SK-N-SH treated with all-trans-retinoic acid at 6 μM for 48 hours (cell line): ENCODE measurements around the gene MYCBP2.

Source experiments
- ATAC-seq: fragments of 200-7000 bp; cut with Tn5 transposase; 3 replicates; pipeline ENCODE4 v1.9.1; 2020; ENCODE audit warnings: mild to moderate bottlenecking, moderate library complexity
- ARNTL ChIP-seq: fragments of 450-650 bp; formaldehyde crosslinking; IDR thresholded peaks from 2 replicates; pipeline ENCODE4 v1.5.0; 2020; ENCODE audit warnings: low read depth, mild to moderate bottlenecking, moderate library complexity, borderline replicate concordance
- BACH2 ChIP-seq: fragments of 250-450 bp; sonication (Bioruptor Pico); IDR thresholded peaks from 2 replicates; pipeline ENCODE4 v1.9.0; 2021; ENCODE audit warnings: mild to moderate bottlenecking, borderline replicate concordance
- CSDC2 ChIP-seq: fragments of 250-450 bp; sonication (Bioruptor Pico); IDR thresholded peaks from 2 replicates; pipeline ENCODE4 v1.5.0; 2020; ENCODE audit warnings: mild to moderate bottlenecking, moderate library complexity
- ESRRG ChIP-seq: fragments of 250-450 bp; sonication (Bioruptor Pico); IDR thresholded peaks from 2 replicates; pipeline ENCODE4 v1.6.1; 2021; ENCODE audit warnings: mild to moderate bottlenecking
- GLIS3 ChIP-seq: fragments of 250-450 bp; sonication (Bioruptor Pico); IDR thresholded peaks from 2 replicates; pipeline ENCODE4 v1.5.0; 2020; ENCODE audit warnings: mild to moderate bottlenecking, moderate library complexity
- ISL1 ChIP-seq: fragments of 250-450 bp; sonication (Bioruptor Pico); IDR thresholded peaks from 2 replicates; pipeline ENCODE4 v2.1.2; 2022; ENCODE audit warnings: mild to moderate bottlenecking, moderate library complexity
- OSR1 ChIP-seq: fragments of 250-450 bp; sonication (Bioruptor Pico); IDR thresholded peaks from 2 replicates; pipeline ENCODE4 v1.8.0; 2022; ENCODE audit warnings: moderate library complexity, mild to moderate bottlenecking, inconsistent platforms
- POU6F1 ChIP-seq: fragments of 250-450 bp; sonication (Bioruptor Pico); IDR thresholded peaks from 2 replicates; pipeline ENCODE4 v1.8.0; 2021; ENCODE audit warnings: low read depth, mild to moderate bottlenecking, moderate library complexity, borderline replicate concordance
- PPARA ChIP-seq: fragments of 250-450 bp; sonication (Bioruptor Pico); IDR thresholded peaks from 2 replicates; pipeline ENCODE4 v1.5.0; 2020; ENCODE audit warnings: mild to moderate bottlenecking, borderline replicate concordance
- RARB ChIP-seq: fragments of 250-450 bp; sonication (Bioruptor Pico); IDR thresholded peaks from 2 replicates; pipeline ENCODE4 v1.8.0; 2021; ENCODE audit warnings: mild to moderate bottlenecking, moderate library complexity
- SNAI2 ChIP-seq: fragments of 250-450 bp; sonication (Bioruptor Pico); IDR thresholded peaks from 2 replicates; pipeline ENCODE4 v1.5.0; 2020; ENCODE audit warnings: mild to moderate bottlenecking, moderate library complexity
- TCF4 ChIP-seq: fragments of 250-450 bp; sonication (Bioruptor Pico); IDR thresholded peaks from 2 replicates; pipeline ENCODE4 v1.8.0; 2021; ENCODE audit warnings: mild to moderate bottlenecking, moderate library complexity, borderline replicate concordance
- TOX ChIP-seq: fragments of 250-450 bp; sonication (Bioruptor Pico); IDR thresholded peaks from 2 replicates; pipeline ENCODE4 v1.8.0; 2021; ENCODE audit warnings: mild to moderate bottlenecking, moderate library complexity, borderline replicate concordance
- TSHZ2 ChIP-seq: fragments of 250-450 bp; sonication (Bioruptor Pico); IDR thresholded peaks from 2 replicates; pipeline ENCODE4 v1.5.0; 2020; ENCODE audit warnings: mild to moderate bottlenecking, moderate library complexity
- ZC3H10 ChIP-seq: fragments of 250-450 bp; sonication (Bioruptor Pico); IDR thresholded peaks from 2 replicates; pipeline ENCODE4 v1.5.1; 2021; ENCODE audit warnings: mild to moderate bottlenecking, moderate library complexity
- ZFP3 ChIP-seq: fragments of 250-450 bp; sonication (Bioruptor Pico); IDR thresholded peaks from 2 replicates; pipeline ENCODE4 v1.5.0; 2020; ENCODE audit warnings: mild to moderate bottlenecking, moderate library complexity
- ZFP30 ChIP-seq: fragments of 450-650 bp; formaldehyde crosslinking; IDR thresholded peaks from 2 replicates; pipeline ENCODE4 v1.5.0; 2022; ENCODE audit warnings: mild to moderate bottlenecking, moderate library complexity
- ZNF565 ChIP-seq: fragments of 450-650 bp; formaldehyde crosslinking; conservative IDR thresholded peaks from 2 replicates; pipeline ENCODE4 v1.5.0; 2020; ENCODE audit warnings: low read depth, mild to moderate bottlenecking, moderate library complexity
- ZNF70 ChIP-seq: fragments of 450-650 bp; formaldehyde crosslinking; IDR thresholded peaks from 2 replicates; pipeline ENCODE4 v1.5.0; 2020; ENCODE audit warnings: mild to moderate bottlenecking, moderate library complexity
- ZNF8 ChIP-seq: fragments of 450-650 bp; formaldehyde crosslinking; IDR thresholded peaks from 2 replicates; pipeline ENCODE4 v1.5.0; 2020; ENCODE audit warnings: mild to moderate bottlenecking, moderate library complexity
- TF ChIP-seq, protein P1 (sequence below): fragments of 250-450 bp; sonication (Bioruptor Pico); IDR thresholded peaks from 2 replicates; pipeline ENCODE4 v1.5.1; 2021; ENCODE audit warnings: mild to moderate bottlenecking, moderate library complexity
- TF ChIP-seq, protein P2 (sequence below): fragments of 250-450 bp; sonication (Bioruptor Pico); IDR thresholded peaks from 2 replicates; pipeline ENCODE4 v1.5.1; 2020; ENCODE audit warnings: low read depth, mild to moderate bottlenecking, moderate library complexity
- TF ChIP-seq, protein P3 (sequence below): fragments of 250-450 bp; sonication (Bioruptor Pico); IDR thresholded peaks from 2 replicates; pipeline ENCODE4 v1.8.0; 2020; ENCODE audit warnings: mild to moderate bottlenecking, moderate library complexity, borderline replicate concordance

Gene MYCBP2

DNA sequence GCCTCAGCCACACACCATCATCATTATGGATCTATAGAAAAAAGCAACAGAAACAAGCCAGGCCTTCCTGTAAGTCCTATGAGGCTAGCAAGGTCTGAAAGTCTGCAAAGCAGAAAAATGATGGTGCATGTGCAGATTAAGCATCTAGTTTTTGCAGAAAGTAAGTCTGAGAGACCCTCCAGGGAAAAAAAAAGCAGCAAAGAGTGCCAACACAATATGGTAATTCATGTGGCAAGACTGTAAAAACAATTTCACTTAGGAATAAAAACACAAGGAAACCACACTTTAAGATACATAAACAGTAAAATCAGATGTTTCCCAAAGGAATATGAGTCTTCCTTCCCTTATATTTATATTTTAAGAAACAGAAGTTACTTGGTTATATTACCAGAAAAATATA, 187.6 kb downstream of the MYCBP2 start (continued):
- TF ChIP-seq TSHZ2 (no peak), ESRRG (CRISPR knock-in tag) (no peak), BACH2 (CRISPR knock-in tag) (no peak)
- TF ChIP-seq, protein P1, sequence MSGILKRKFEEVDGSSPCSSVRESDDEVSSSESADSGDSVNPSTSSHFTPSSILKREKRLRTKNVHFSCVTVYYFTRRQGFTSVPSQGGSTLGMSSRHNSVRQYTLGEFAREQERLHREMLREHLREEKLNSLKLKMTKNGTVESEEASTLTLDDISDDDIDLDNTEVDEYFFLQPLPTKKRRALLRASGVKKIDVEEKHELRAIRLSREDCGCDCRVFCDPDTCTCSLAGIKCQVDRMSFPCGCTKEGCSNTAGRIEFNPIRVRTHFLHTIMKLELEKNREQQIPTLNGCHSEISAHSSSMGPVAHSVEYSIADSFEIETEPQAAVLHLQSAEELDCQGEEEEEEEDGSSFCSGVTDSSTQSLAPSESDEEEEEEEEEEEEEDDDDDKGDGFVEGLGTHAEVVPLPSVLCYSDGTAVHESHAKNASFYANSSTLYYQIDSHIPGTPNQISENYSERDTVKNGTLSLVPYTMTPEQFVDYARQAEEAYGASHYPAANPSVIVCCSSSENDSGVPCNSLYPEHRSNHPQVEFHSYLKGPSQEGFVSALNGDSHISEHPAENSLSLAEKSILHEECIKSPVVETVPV (CRISPR knock-in tag), result no peak

- no peak for ATAC-seq
- TF ChIP-seq TOX (CRISPR knock-in tag), result no peak
- peak; percentile 91 for TF ChIP-seq ISL1 (CRISPR knock-in tag)
- no peak for TF ChIP-seq TSHZ2
- 0 out of 2 replicates have a peak, but pooled peaks have one; percentile 11 for TF ChIP-seq CSDC2 (CRISPR knock-in tag)
- TF ChIP-seq, protein P2, sequence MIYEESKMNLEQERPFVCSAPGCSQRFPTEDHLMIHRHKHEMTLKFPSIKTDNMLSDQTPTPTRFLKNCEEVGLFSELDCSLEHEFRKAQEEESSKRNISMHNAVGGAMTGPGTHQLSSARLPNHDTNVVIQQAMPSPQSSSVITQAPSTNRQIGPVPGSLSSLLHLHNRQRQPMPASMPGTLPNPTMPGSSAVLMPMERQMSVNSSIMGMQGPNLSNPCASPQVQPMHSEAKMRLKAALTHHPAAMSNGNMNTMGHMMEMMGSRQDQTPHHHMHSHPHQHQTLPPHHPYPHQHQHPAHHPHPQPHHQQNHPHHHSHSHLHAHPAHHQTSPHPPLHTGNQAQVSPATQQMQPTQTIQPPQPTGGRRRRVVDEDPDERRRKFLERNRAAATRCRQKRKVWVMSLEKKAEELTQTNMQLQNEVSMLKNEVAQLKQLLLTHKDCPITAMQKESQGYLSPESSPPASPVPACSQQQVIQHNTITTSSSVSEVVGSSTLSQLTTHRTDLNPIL (CRISPR knock-in tag), result peak; percentile 50; the same call in 1 of the 2 replicates
- TF ChIP-seq ZFP3 (CRISPR knock-in tag), result no peak
- no peak for TF ChIP-seq ZC3H10
- no peak for TF ChIP-seq ESRRG (CRISPR knock-in tag)
- TF ChIP-seq ZNF70, result no peak
- peak; percentile 25; the same call in 1 of the 2 replicates for TF ChIP-seq TCF4 (CRISPR knock-in tag)
- TF ChIP-seq RARB, result no peak
- no peak for TF ChIP-seq BACH2 (CRISPR knock-in tag)
- no peak for TF ChIP-seq ZNF565
- TF ChIP-seq, protein P3, sequence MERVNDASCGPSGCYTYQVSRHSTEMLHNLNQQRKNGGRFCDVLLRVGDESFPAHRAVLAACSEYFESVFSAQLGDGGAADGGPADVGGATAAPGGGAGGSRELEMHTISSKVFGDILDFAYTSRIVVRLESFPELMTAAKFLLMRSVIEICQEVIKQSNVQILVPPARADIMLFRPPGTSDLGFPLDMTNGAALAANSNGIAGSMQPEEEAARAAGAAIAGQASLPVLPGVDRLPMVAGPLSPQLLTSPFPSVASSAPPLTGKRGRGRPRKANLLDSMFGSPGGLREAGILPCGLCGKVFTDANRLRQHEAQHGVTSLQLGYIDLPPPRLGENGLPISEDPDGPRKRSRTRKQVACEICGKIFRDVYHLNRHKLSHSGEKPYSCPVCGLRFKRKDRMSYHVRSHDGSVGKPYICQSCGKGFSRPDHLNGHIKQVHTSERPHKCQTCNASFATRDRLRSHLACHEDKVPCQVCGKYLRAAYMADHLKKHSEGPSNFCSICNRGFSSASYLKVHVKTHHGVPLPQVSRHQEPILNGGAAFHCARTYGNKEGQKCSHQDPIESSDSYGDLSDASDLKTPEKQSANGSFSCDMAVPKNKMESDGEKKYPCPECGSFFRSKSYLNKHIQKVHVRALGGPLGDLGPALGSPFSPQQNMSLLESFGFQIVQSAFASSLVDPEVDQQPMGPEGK (CRISPR knock-in tag), result no peak; the same call in 1 of the 2 replicates
- peak; percentile 23; the same call in 1 of the 2 replicates for TF ChIP-seq POU6F1 (CRISPR knock-in tag)
- TF ChIP-seq, protein P1 (CRISPR knock-in tag), result no peak
- TF ChIP-seq PPARA (CRISPR knock-in tag), result no peak
- no peak for TF ChIP-seq OSR1 (CRISPR knock-in tag)
- TF ChIP-seq ARNTL, result no peak
- no peak for TF ChIP-seq ZNF8
- TF ChIP-seq GLIS3 (CRISPR knock-in tag), result no peak
- TF ChIP-seq SNAI2 (CRISPR knock-in tag), result 0 out of 2 replicates have a peak, but pooled peaks have one; percentile 68
- no peak for TF ChIP-seq ZFP30
Observed at GRCh38 chr13:77138813-77139212, 188.1 kb downstream of the MYCBP2 start.
